Mesenchymal stem cell (in vitro differentiated cells and primary cell): ENCODE data around the gene CDH24.

Experiments used
- DNase-seq: peaks from one replicate; pipeline ENCODE4 v3.0.0-alpha.2; 2013
- H2AFZ ChIP-seq: one replicate; pipeline ENCODE4 v1.6.1; 2013; ENCODE audit warnings: low read depth, mild to moderate bottlenecking, control low read depth, inconsistent platforms, low read length, moderate library complexity
- H2AK5ac ChIP-seq: 2 replicates; pipeline ENCODE4 v1.6.1; 2013; ENCODE audit warnings: low read length, moderate library complexity, mild to moderate bottlenecking, inconsistent platforms; ENCODE audit not compliant: severe bottlenecking
- H2BK120ac ChIP-seq: one replicate; pipeline ENCODE4 v1.6.1; 2013; ENCODE audit warnings: low read depth, mild to moderate bottlenecking, inconsistent platforms, low read length, moderate library complexity
- H2BK12ac ChIP-seq, 2 experiments: one replicate each; pipeline ENCODE4 v1.6.1; 2013; ENCODE audit warnings: inconsistent platforms in 2 of 2, low read length in 2 of 2, mild to moderate bottlenecking in 2 of 2, moderate library complexity in 2 of 2, control low read depth in 1 of 2
- H2BK15ac ChIP-seq: one replicate; pipeline ENCODE4 v1.6.1; 2013; ENCODE audit warnings: mild to moderate bottlenecking, low read depth, inconsistent platforms; ENCODE audit not compliant: poor library complexity, severe bottlenecking
- H2BK5ac ChIP-seq: 2 replicates; pipeline ENCODE4 v1.6.1; 2013; ENCODE audit warnings: low read depth, mild to moderate bottlenecking, low read length, control low read depth, inconsistent platforms; ENCODE audit not compliant: poor library complexity, severe bottlenecking
- H3K14ac ChIP-seq, 2 experiments: one replicate each; pipeline ENCODE4 v1.6.1; 2013; ENCODE audit warnings: inconsistent platforms in 2 of 2, low read length in 2 of 2, control low read depth in 1 of 2, mild to moderate bottlenecking in 1 of 2, moderate library complexity in 1 of 2
- H3K18ac ChIP-seq, 2 experiments: one replicate each; pipeline ENCODE4 v1.6.1; 2013; ENCODE audit warnings: inconsistent platforms in 2 of 2, low read length in 2 of 2, control low read depth in 1 of 2, low read depth in 1 of 2, mild to moderate bottlenecking in 1 of 2
- H3K23ac ChIP-seq, 2 experiments: one replicate each; pipeline ENCODE4 v1.6.1; 2013; ENCODE audit warnings: inconsistent platforms in 2 of 2, low read length in 2 of 2, mild to moderate bottlenecking in 2 of 2, moderate library complexity in 2 of 2, control low read depth in 1 of 2
- H3K27ac ChIP-seq: 2 replicates; pipeline ENCODE4 v1.5.1; 2013; ENCODE audit warnings: mild to moderate bottlenecking, moderate library complexity, low read length, control low read depth, inconsistent platforms; ENCODE audit not compliant: poor library complexity, severe bottlenecking
- H3K27me3 ChIP-seq, 2 experiments: 2 replicates each; pipeline versions ENCODE4 v1.6.1 to v1.7.0; 2013; ENCODE audit warnings: low read length in 2 of 2, mild to moderate bottlenecking in 2 of 2, moderate library complexity in 2 of 2, control low read depth in 1 of 2, inconsistent platforms in 1 of 2; ENCODE audit not compliant: control insufficient read depth in 1 of 2, insufficient read depth in 1 of 2
- H3K36me3 ChIP-seq, 2 experiments: 2 replicates each; pipeline versions ENCODE4 v1.6.1 to v1.7.0; 2013; ENCODE audit warnings: low read length in 2 of 2, control low read depth in 1 of 2, inconsistent platforms in 1 of 2, low read depth in 1 of 2, mild to moderate bottlenecking in 1 of 2; ENCODE audit not compliant: insufficient read depth in 2 of 2, control insufficient read depth in 1 of 2
- H3K4ac ChIP-seq, 2 experiments: one replicate each; pipeline ENCODE4 v1.6.1; 2013; ENCODE audit warnings: inconsistent platforms in 2 of 2, low read length in 2 of 2, mild to moderate bottlenecking in 2 of 2, moderate library complexity in 2 of 2, control low read depth in 1 of 2, low read depth in 1 of 2
- H3K4me1 ChIP-seq: 2 replicates; pipeline ENCODE4 v1.6.1; 2013; ENCODE audit warnings: low read depth, low read length, control low read depth; ENCODE audit not compliant: control insufficient read depth, insufficient read depth
- H3K4me2 ChIP-seq: 2 replicates; pipeline ENCODE4 v1.6.1; 2013; ENCODE audit warnings: low read length, mild to moderate bottlenecking, inconsistent platforms; ENCODE audit not compliant: poor library complexity, severe bottlenecking
- H3K4me3 ChIP-seq, 2 experiments: 2 replicates each; pipeline versions ENCODE4 v1.5.1 to v1.7.0; 2013; ENCODE audit warnings: low read length in 2 of 2, mild to moderate bottlenecking in 2 of 2, control low read depth in 1 of 2, low read depth in 1 of 2; ENCODE audit not compliant: insufficient read depth in 1 of 2
- H3K79me1 ChIP-seq: replicated peaks from 2 replicates; pipeline ENCODE4 v1.6.1; 2013; ENCODE audit warnings: mild to moderate bottlenecking, control low read depth, low read length, inconsistent platforms; ENCODE audit not compliant: poor library complexity, severe bottlenecking
- H3K9ac ChIP-seq: 2 replicates; pipeline ENCODE4 v1.7.0; 2013; ENCODE audit warnings: mild to moderate bottlenecking, low read length, moderate library complexity
- H3K9me3 ChIP-seq: 2 replicates; pipeline ENCODE4 v1.7.0; 2013; ENCODE audit warnings: mild to moderate bottlenecking, low read length; ENCODE audit not compliant: control insufficient read depth
- H4K8ac ChIP-seq: one replicate; pipeline ENCODE4 v1.6.1; 2013; ENCODE audit warnings: inconsistent platforms, mild to moderate bottlenecking, low read length, moderate library complexity
- H4K91ac ChIP-seq: one replicate; pipeline ENCODE4 v1.6.1; 2013; ENCODE audit warnings: mild to moderate bottlenecking, low read length, inconsistent platforms
- WGBS: methylation state at CpG from one replicate; pipeline ENCODE4 v1.1.7; 2013; ENCODE audit warnings: mixed read lengths; 5-methylcytosine and 5-hydroxymethylcytosine counted together

CDH24 gene

DNA sequence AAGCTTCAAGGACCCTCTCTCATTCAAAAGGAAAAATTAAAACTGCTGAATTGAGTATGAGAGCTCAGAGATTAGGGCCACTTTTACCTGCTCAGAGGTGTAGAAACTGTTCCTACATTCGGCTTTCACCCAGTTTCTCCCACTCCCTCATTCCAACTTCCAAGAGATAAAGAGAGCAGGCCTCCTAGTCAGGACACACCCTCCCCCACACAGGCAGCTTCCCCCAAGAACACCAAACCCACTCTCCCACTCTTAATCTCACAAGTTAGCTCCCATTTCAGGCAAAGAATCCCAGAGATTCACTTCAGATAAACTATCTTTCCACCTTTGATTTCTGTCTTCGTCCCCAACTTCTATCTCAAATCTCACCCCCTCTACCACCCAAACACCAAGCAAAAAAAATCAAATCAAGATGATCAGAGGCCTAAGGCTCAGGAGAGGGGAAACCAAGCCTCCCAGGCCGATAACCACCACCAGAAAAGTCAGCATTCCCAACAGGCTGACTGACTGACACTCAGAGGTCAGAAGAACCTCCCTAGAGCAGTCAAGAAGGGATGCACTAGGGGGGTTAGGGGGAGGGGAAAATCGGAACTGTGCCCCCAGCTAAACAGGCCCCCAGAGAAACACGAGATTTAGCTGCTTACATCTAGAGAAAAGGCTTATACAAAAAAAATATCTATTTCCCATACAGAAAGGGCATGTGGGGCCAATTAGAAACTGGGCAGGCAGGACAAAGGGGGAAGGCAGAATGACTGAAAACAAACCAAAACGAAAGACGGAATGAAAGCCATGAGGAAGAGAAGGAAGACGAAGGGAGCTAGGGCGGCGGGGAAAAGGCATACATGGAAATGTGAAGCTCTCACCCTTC is 13.2 kb upstream of the CDH24 start:
- Histone ChIP-seq H3K4me1 (peaks cover 25% of the 10 kb centered on the region), H2AFZ (no peak overlapping the region), H3K27me3 (no peaks in the 10 kb centered on the region), H4K91ac (no peak overlapping the region), H2BK12ac (no peak overlapping the region), H3K79me1 (peaks cover 3% of the 10 kb centered on the region), H3K36me3 (peaks cover 38 to 78% of the 10 kb centered on the region in 2 experiments), H2AK5ac (peak overlapping the region; percentile 36), H3K18ac (peak overlapping the region in 1 of 2 experiments; percentile 70), H3K9me3 (no peaks in the 10 kb centered on the region), H2BK120ac (no peak overlapping the region), H4K8ac (no peak overlapping the region), H3K4me2 (peak overlapping the region; percentile 95), H3K4me3 (peak overlapping the region; percentile 70 to 97), H3K4ac (peak overlapping the region in 1 of 2 experiments; percentile 54), H2BK15ac (no peak overlapping the region), H3K9ac (peak overlapping the region; percentile 99), H2BK5ac (no peak overlapping the region), H3K14ac (no peak overlapping the region), H3K23ac (no peak overlapping the region), H3K27ac (peak overlapping the region; percentile 87)
- under 1% methylated on average over 5 of the region's 10 CpGs for WGBS
- no peak for DNase-seq

DNA sequence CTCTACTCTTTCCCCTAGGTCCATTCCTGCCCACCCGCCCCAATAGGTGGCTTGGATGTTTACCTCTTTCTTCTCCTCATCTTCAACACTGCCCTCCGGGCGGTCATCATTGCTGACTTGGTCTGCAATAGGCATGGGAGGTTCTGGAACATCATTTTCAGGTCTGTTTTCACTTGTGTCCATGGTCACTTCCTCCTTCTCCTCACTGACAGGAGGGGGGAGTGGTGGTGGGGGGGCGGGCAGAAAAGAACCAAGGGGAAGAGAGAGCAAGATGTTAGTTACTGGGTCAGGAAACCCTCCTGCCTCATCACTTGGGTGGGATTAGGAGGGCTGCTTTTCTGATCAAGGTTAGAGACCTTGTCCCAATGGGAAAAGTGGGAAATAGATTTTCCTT is 12.1 kb upstream of the CDH24 start:
- H3K9ac ChIP-seq: peak overlapping the region; percentile 99
- H3K4me3 ChIP-seq: peak overlapping the region in 1 of 2 experiments; percentile 50
- H2AFZ ChIP-seq: no peak overlapping the region
- H2BK5ac ChIP-seq: no peak overlapping the region
- no peak for DNase-seq
- H3K14ac ChIP-seq: no peak overlapping the region
- peaks cover 25% of the 10 kb centered on the region for H3K4me1 ChIP-seq
- H3K4me2 ChIP-seq: peak overlapping the region; percentile 29
- H3K36me3 ChIP-seq: peaks cover 44 to 78% of the 10 kb centered on the region in 2 experiments
- H2BK12ac ChIP-seq: no peak overlapping the region
- H3K27me3 ChIP-seq: no peaks in the 10 kb centered on the region
- peak overlapping the region; percentile 57 for H3K27ac ChIP-seq
- no peaks in the 10 kb centered on the region for H3K9me3 ChIP-seq
- no peak overlapping the region for H3K23ac ChIP-seq
- H4K8ac ChIP-seq: peak overlapping the region; percentile 36
- no peak overlapping the region for H3K4ac ChIP-seq
- no peak overlapping the region for H3K18ac ChIP-seq
- H2AK5ac ChIP-seq: peak overlapping the region; percentile 10
- WGBS: 71% methylated on average over 3 of the region's 4 CpGs
- peaks cover 2% of the 10 kb centered on the region for H3K79me1 ChIP-seq
- H4K91ac ChIP-seq: no peak overlapping the region
- H2BK120ac ChIP-seq: no peak overlapping the region
- H2BK15ac ChIP-seq: no peak overlapping the region

DNA sequence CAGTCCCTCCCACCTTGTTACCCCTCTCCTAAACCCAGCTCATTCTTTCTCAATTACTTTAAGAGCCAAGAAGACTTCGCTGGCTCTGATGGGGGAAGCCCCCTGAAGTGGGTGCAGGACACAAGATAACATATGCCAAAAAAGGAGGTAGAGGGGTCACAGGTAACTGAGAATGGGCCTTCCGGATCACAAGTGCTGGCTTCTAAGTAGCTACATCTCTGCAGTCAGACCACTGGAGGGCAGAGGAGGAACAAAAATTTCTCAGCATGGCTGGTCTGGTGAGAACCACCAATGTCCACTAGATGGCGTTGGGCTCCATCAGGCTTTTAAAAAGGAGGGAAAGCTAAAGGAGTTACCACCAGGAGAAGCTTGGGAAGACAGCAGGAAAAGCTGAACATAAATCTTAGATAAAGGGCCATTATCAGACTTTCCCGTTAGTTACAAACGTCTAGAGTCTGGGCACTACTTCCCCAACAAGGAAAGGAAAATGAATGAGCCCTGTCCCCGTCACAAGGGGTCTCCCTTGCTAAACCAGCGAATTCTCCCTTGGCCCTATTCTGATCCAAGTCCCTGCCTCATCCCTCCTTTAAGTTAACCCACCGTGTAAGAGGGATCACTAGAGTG is 11.6 kb upstream of the CDH24 start:
- peak; percentile 95 for DNase-seq
- H3K4ac ChIP-seq: no peak overlapping the region
- no peaks in the 10 kb centered on the region for H3K9me3 ChIP-seq
- no peak overlapping the region for H2BK5ac ChIP-seq
- 23% methylated on average over 8 of the region's 8 CpGs for WGBS
- peak overlapping the region; percentile 48 for H3K4me2 ChIP-seq
- no peak overlapping the region for H2AK5ac ChIP-seq
- peaks cover 28% of the 10 kb centered on the region for H3K4me1 ChIP-seq
- H4K91ac ChIP-seq: no peak overlapping the region
- peak overlapping the region in 1 of 2 experiments; percentile 51 for H3K4me3 ChIP-seq
- H2AFZ ChIP-seq: no peak overlapping the region
- H3K18ac ChIP-seq: no peak overlapping the region
- H2BK12ac ChIP-seq: no peak overlapping the region
- no peak overlapping the region for H2BK15ac ChIP-seq
- H4K8ac ChIP-seq: peak overlapping the region; percentile 36
- peaks cover 49 to 78% of the 10 kb centered on the region in 2 experiments for H3K36me3 ChIP-seq
- H3K79me1 ChIP-seq: peaks cover 6% of the 10 kb centered on the region
- no peaks in the 10 kb centered on the region for H3K27me3 ChIP-seq
- H3K27ac ChIP-seq: peak overlapping the region; percentile 57
- H3K23ac ChIP-seq: no peak overlapping the region
- H3K14ac ChIP-seq: no peak overlapping the region
- H2BK120ac ChIP-seq: no peak overlapping the region
- H3K9ac ChIP-seq: peak overlapping the region; percentile 99
